ENCODE measurements around the gene NRG3.
A peak's percentile ranks its signal among the peaks of the same experiment; 100 is the strongest.
"Not testable (repeated sequence)": the region's sequence is repeated elsewhere in the genome, so short reads cannot be mapped to it uniquely, and the experiment has no call there.

Gene NRG3

GRCh38 chr10:82953331-82953730, 1078.3 kb downstream of the NRG3 start:
- Histone ChIP-seq H3K9ac (ENCODE audit: low read length) (no peak overlapping the region), H3K36me3 (ENCODE audit: control insufficient read depth, insufficient read depth, low read length, severe bottlenecking) (no peaks in the 10 kb centered on the region), H3K9me3 (ENCODE audit: control insufficient read depth, low read length) (peaks cover 9% of the 10 kb centered on the region), H3K4me1 (ENCODE audit: control insufficient read depth, insufficient read depth, low read length) (peaks cover 6% of the 10 kb centered on the region), H3K27me3 (replicated peaks; ENCODE audit: control insufficient read depth, insufficient read depth, low read length) (no peaks in the 10 kb centered on the region), H3K4me3 (ENCODE audit: low read length) (no peak overlapping the region)
- DNase-seq (ENCODE audit: low read depth) = peak; percentile 6

- H3K4me1 ChIP-seq (ENCODE audit: control insufficient read depth, insufficient read depth, low read length) = peaks cover 6% of the 10 kb centered on the region
- H3K27me3 ChIP-seq (replicated peaks; ENCODE audit: control insufficient read depth, insufficient read depth, low read length) = no peaks in the 10 kb centered on the region
- H3K4me3 ChIP-seq (ENCODE audit: low read length) = no peak overlapping the region
- H3K9me3 ChIP-seq (ENCODE audit: control insufficient read depth, low read length) = peaks cover 3% of the 10 kb centered on the region
- no peak for DNase-seq (ENCODE audit: low read depth)
- H3K36me3 ChIP-seq (ENCODE audit: control insufficient read depth, insufficient read depth, low read length, severe bottlenecking) = no peaks in the 10 kb centered on the region
- no peak overlapping the region for H3K9ac ChIP-seq (ENCODE audit: low read length)
Observed at GRCh38 chr10:82953909-82954308, 1078.9 kb downstream of the NRG3 start.

GRCh38 chr10:82960421-82961060, 1085.5 kb downstream of the NRG3 start:
- not testable (repeated sequence) for H3K27me3 ChIP-seq (replicated peaks; ENCODE audit: control insufficient read depth, insufficient read depth, low read length); DNase-seq (ENCODE audit: low read depth); H3K4me3 ChIP-seq (ENCODE audit: low read length); H3K9ac ChIP-seq (ENCODE audit: low read length); H3K36me3 ChIP-seq (ENCODE audit: control insufficient read depth, insufficient read depth, low read length, severe bottlenecking); H3K9me3 ChIP-seq (ENCODE audit: control insufficient read depth, low read length)
- H3K4me1 ChIP-seq (ENCODE audit: control insufficient read depth, insufficient read depth, low read length) = peaks cover 11% of the 10 kb centered on the region

- Histone ChIP-seq H3K9ac (ENCODE audit: low read length) (no peak overlapping the region), H3K4me3 (ENCODE audit: low read length) (no peak overlapping the region), H3K27me3 (replicated peaks; ENCODE audit: control insufficient read depth, insufficient read depth, low read length) (no peaks in the 10 kb centered on the region), H3K4me1 (ENCODE audit: control insufficient read depth, insufficient read depth, low read length) (peaks cover 11% of the 10 kb centered on the region), H3K36me3 (ENCODE audit: control insufficient read depth, insufficient read depth, low read length, severe bottlenecking) (no peaks in the 10 kb centered on the region), H3K9me3 (ENCODE audit: control insufficient read depth, low read length) (no peaks in the 10 kb centered on the region)
- DNase-seq (ENCODE audit: low read depth) = no peak
Observed at GRCh38 chr10:82961864-82962263, 1086.9 kb downstream of the NRG3 start.

- no peak for DNase-seq (ENCODE audit: low read depth)
- H3K27me3 ChIP-seq (replicated peaks; ENCODE audit: control insufficient read depth, insufficient read depth, low read length) = no peaks in the 10 kb centered on the region
- no peaks in the 10 kb centered on the region for H3K9me3 ChIP-seq (ENCODE audit: control insufficient read depth, low read length)
- H3K9ac ChIP-seq (ENCODE audit: low read length) = no peak overlapping the region
- H3K36me3 ChIP-seq (ENCODE audit: control insufficient read depth, insufficient read depth, low read length, severe bottlenecking) = no peaks in the 10 kb centered on the region
- no peaks in the 10 kb centered on the region for H3K4me1 ChIP-seq (ENCODE audit: control insufficient read depth, insufficient read depth, low read length)
- no peak overlapping the region for H3K4me3 ChIP-seq (ENCODE audit: low read length)
Observed at GRCh38 chr10:82966130-82966529, 1091.1 kb downstream of the NRG3 start.

- H3K9ac ChIP-seq (ENCODE audit: low read length) = no peak overlapping the region
- no peak for DNase-seq (ENCODE audit: low read depth)
- no peaks in the 10 kb centered on the region for H3K36me3 ChIP-seq (ENCODE audit: control insufficient read depth, insufficient read depth, low read length, severe bottlenecking)
- no peaks in the 10 kb centered on the region for H3K9me3 ChIP-seq (ENCODE audit: control insufficient read depth, low read length)
- H3K4me1 ChIP-seq (ENCODE audit: control insufficient read depth, insufficient read depth, low read length) = no peaks in the 10 kb centered on the region
- no peaks in the 10 kb centered on the region for H3K27me3 ChIP-seq (replicated peaks; ENCODE audit: control insufficient read depth, insufficient read depth, low read length)
- no peak overlapping the region for H3K4me3 ChIP-seq (ENCODE audit: low read length)
Observed at GRCh38 chr10:82968533-82968932, 1093.5 kb downstream of the NRG3 start.

GRCh38 chr10:82969405-82969804, 1094.4 kb downstream of the NRG3 start:
- H3K4me3 ChIP-seq (ENCODE audit: low read length) = no peak overlapping the region
- H3K9ac ChIP-seq (ENCODE audit: low read length) = no peak overlapping the region
- H3K9me3 ChIP-seq (ENCODE audit: control insufficient read depth, low read length) = no peaks in the 10 kb centered on the region
- no peaks in the 10 kb centered on the region for H3K4me1 ChIP-seq (ENCODE audit: control insufficient read depth, insufficient read depth, low read length)
- H3K36me3 ChIP-seq (ENCODE audit: control insufficient read depth, insufficient read depth, low read length, severe bottlenecking) = no peaks in the 10 kb centered on the region
- peak; percentile 79 for DNase-seq (ENCODE audit: low read depth)
- no peaks in the 10 kb centered on the region for H3K27me3 ChIP-seq (replicated peaks; ENCODE audit: control insufficient read depth, insufficient read depth, low read length)

GRCh38 chr10:82980321-82980720, 1105.3 kb downstream of the NRG3 start:
- Histone ChIP-seq H3K36me3 (ENCODE audit: control insufficient read depth, insufficient read depth, low read length, severe bottlenecking) (no peaks in the 10 kb centered on the region), H3K9me3 (ENCODE audit: control insufficient read depth, low read length) (no peaks in the 10 kb centered on the region), H3K9ac (ENCODE audit: low read length) (no peak overlapping the region), H3K4me3 (ENCODE audit: low read length) (no peak overlapping the region), H3K27me3 (replicated peaks; ENCODE audit: control insufficient read depth, insufficient read depth, low read length) (no peaks in the 10 kb centered on the region), H3K4me1 (ENCODE audit: control insufficient read depth, insufficient read depth, low read length) (peaks cover 19% of the 10 kb centered on the region)
- DNase-seq (ENCODE audit: low read depth) = no peak

- no peak overlapping the region for H3K9ac ChIP-seq (ENCODE audit: low read length)
- no peaks in the 10 kb centered on the region for H3K9me3 ChIP-seq (ENCODE audit: control insufficient read depth, low read length)
- H3K4me1 ChIP-seq (ENCODE audit: control insufficient read depth, insufficient read depth, low read length) = peaks cover 19% of the 10 kb centered on the region
- peak; percentile 40 for DNase-seq (ENCODE audit: low read depth)
- no peaks in the 10 kb centered on the region for H3K27me3 ChIP-seq (replicated peaks; ENCODE audit: control insufficient read depth, insufficient read depth, low read length)
- no peaks in the 10 kb centered on the region for H3K36me3 ChIP-seq (ENCODE audit: control insufficient read depth, insufficient read depth, low read length, severe bottlenecking)
- no peak overlapping the region for H3K4me3 ChIP-seq (ENCODE audit: low read length)
Observed at GRCh38 chr10:82981137-82981723, 1106.2 kb downstream of the NRG3 start.

GRCh38 chr10:82982110-82982608, 1107.2 kb downstream of the NRG3 start:
- H3K4me1 ChIP-seq (ENCODE audit: control insufficient read depth, insufficient read depth, low read length) = peaks cover 19% of the 10 kb centered on the region
- no peaks in the 10 kb centered on the region for H3K36me3 ChIP-seq (ENCODE audit: control insufficient read depth, insufficient read depth, low read length, severe bottlenecking)
- DNase-seq (ENCODE audit: low read depth) = peak; percentile 93
- no peak overlapping the region for H3K9ac ChIP-seq (ENCODE audit: low read length)
- no peaks in the 10 kb centered on the region for H3K9me3 ChIP-seq (ENCODE audit: control insufficient read depth, low read length)
- H3K27me3 ChIP-seq (replicated peaks; ENCODE audit: control insufficient read depth, insufficient read depth, low read length) = no peaks in the 10 kb centered on the region
- no peak overlapping the region for H3K4me3 ChIP-seq (ENCODE audit: low read length)

GRCh38 chr10:82986216-82986615, 1111.2 kb downstream of the NRG3 start:
- no peaks in the 10 kb centered on the region for H3K9me3 ChIP-seq (ENCODE audit: control insufficient read depth, low read length)
- no peak overlapping the region for H3K4me3 ChIP-seq (ENCODE audit: low read length)
- no peak overlapping the region for H3K9ac ChIP-seq (ENCODE audit: low read length)
- no peaks in the 10 kb centered on the region for H3K36me3 ChIP-seq (ENCODE audit: control insufficient read depth, insufficient read depth, low read length, severe bottlenecking)
- H3K4me1 ChIP-seq (ENCODE audit: control insufficient read depth, insufficient read depth, low read length) = peaks cover 18% of the 10 kb centered on the region
- no peak for DNase-seq (ENCODE audit: low read depth)
- no peaks in the 10 kb centered on the region for H3K27me3 ChIP-seq (replicated peaks; ENCODE audit: control insufficient read depth, insufficient read depth, low read length)

- DNase-seq (ENCODE audit: low read depth); H3K9ac ChIP-seq (ENCODE audit: low read length); H3K9me3 ChIP-seq (ENCODE audit: control insufficient read depth, low read length); H3K4me1 ChIP-seq (ENCODE audit: control insufficient read depth, insufficient read depth, low read length); H3K4me3 ChIP-seq (ENCODE audit: low read length); H3K36me3 ChIP-seq (ENCODE audit: control insufficient read depth, insufficient read depth, low read length, severe bottlenecking); H3K27me3 ChIP-seq (replicated peaks; ENCODE audit: control insufficient read depth, insufficient read depth, low read length): not testable (repeated sequence)
Observed at GRCh38 chr10:83006479-83006878, 1131.5 kb downstream of the NRG3 start.
